Upper lobe of right lung (tissue), 1 donor: ENCODE data around the gene C2CD4C. TPM values are rescaled to one million over a fixed set of nuclear protein-coding genes. Genes with fewer than 3 reads are reported as not detected.
"Not testable (repeated sequence)": the region's sequence is repeated elsewhere in the genome, so short reads cannot be mapped to it uniquely, and the experiment has no call there.

Experiments used
- ATAC-seq: fragments of 200-7000 bp; cut with Tn5 transposase; one replicate; pipeline ENCODE4 v1.9.1; 2020; ENCODE audit warnings: mild to moderate bottlenecking, moderate library complexity
- DNase-seq: peaks from one replicate; pipeline ENCODE4 v3.0.0-alpha.2; 2020
- H3K27ac ChIP-seq: fragments of 200-600 bp; one replicate; pipeline ENCODE4 v1.8.0; 2022
- H3K27me3 ChIP-seq: fragments of 200-600 bp; one replicate; pipeline ENCODE4 v1.8.0; 2022; ENCODE audit warnings: mild to moderate bottlenecking
- H3K36me3 ChIP-seq: fragments of 200-600 bp; one replicate; pipeline ENCODE4 v1.8.0; 2022
- H3K4me1 ChIP-seq: fragments of 200-600 bp; one replicate; pipeline ENCODE4 v1.8.0; 2022
- H3K4me3 ChIP-seq: fragments of 200-600 bp; one replicate; pipeline ENCODE4 v1.8.0; 2022; ENCODE audit warnings: mild to moderate bottlenecking
- H3K9me3 ChIP-seq: fragments of 200-600 bp; one replicate; pipeline ENCODE4 v1.8.0; 2022
- intact Hi-C: fragments of 100-400 bp; cut with DNase I; formaldehyde crosslinking; loops from one replicate; pipeline ENCODE4 v1.11.0; 2022
- total RNA-seq: library from RNA; stranded (reverse); fragmentation: NEBNext Ultra II Directional; extraction: Animal tissue kit (Norgen Biotek cat#: 25700); gene quantifications from one replicate; pipeline ENCODE4 v1.2.1, GENCODE V29; 2021
- TF ChIP-seq, protein P1 (sequence below): fragments of 200-600 bp; IDR thresholded peaks from one replicate; pipeline ENCODE4 v1.8.0; 2022; ENCODE audit warnings: antibody characterized with exemption
- donor health status: DM: no; HTN: yes; CAD: no; lungs with severe emphysema.

C2CD4C gene
- total RNA-seq, 1 donor from 2014 or later, result 2.6 TPM

- TF ChIP-seq, protein P1, sequence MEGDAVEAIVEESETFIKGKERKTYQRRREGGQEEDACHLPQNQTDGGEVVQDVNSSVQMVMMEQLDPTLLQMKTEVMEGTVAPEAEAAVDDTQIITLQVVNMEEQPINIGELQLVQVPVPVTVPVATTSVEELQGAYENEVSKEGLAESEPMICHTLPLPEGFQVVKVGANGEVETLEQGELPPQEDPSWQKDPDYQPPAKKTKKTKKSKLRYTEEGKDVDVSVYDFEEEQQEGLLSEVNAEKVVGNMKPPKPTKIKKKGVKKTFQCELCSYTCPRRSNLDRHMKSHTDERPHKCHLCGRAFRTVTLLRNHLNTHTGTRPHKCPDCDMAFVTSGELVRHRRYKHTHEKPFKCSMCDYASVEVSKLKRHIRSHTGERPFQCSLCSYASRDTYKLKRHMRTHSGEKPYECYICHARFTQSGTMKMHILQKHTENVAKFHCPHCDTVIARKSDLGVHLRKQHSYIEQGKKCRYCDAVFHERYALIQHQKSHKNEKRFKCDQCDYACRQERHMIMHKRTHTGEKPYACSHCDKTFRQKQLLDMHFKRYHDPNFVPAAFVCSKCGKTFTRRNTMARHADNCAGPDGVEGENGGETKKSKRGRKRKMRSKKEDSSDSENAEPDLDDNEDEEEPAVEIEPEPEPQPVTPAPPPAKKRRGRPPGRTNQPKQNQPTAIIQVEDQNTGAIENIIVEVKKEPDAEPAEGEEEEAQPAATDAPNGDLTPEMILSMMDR, result no peak
- Histone ChIP-seq H3K9me3 (no peaks in the 10 kb centered on the region), H3K36me3 (no peaks in the 10 kb centered on the region), H3K4me3 (no peak overlapping the region), H3K4me1 (no peaks in the 10 kb centered on the region), H3K27me3 (peaks cover 5% of the 10 kb centered on the region), H3K27ac (no peak overlapping the region)
- intact Hi-C loops, result no loop called here
- ATAC-seq (no peak), DNase-seq (no peak)
These were observed 9.6 kb downstream of the C2CD4C start for GRCh38 chr19:399370-399769.

DNA sequence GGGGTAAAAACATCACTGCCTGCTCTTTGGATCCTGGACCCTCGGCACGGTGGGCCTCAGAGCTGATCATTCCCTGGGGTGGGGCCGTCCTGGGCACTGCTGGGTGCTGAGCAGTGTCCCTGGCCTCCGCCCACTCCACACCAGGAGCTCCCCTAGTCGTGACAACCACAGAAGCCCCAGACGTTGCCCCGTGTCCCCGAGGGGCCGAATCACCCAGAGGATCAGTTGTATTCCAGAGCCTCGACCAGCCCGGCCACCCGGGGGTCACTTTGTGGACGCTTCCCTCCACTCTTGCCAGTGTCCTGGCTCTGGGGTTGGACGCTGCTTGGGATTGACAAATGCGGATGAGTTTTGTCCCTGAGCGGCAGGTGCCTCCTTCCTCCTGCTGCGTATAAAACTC lies 10.2 kb downstream of the C2CD4C start:
- peak; percentile 51 for DNase-seq
- TF ChIP-seq, protein P1, result no peak
- Histone ChIP-seq H3K9me3 (no peaks in the 10 kb centered on the region), H3K27me3 (peaks cover 4% of the 10 kb centered on the region), H3K36me3 (no peaks in the 10 kb centered on the region), H3K4me1 (no peaks in the 10 kb centered on the region), H3K27ac (no peak overlapping the region), H3K4me3 (no peak overlapping the region)
- intact Hi-C loops, result no loop called here
- no peak for ATAC-seq

- intact Hi-C loops, result no loop called here
- DNase-seq, result peak; percentile 52
- TF ChIP-seq, protein P1, result no peak
These were observed 10.8 kb downstream of the C2CD4C start for GRCh38 chr19:397941-398706.

GRCh38 chr19:397321-397720 lies 11.6 kb downstream of the C2CD4C start:
- Histone ChIP-seq H3K4me3 (no peak overlapping the region), H3K36me3 (no peaks in the 10 kb centered on the region), H3K27ac (no peak overlapping the region), H3K27me3 (no peaks in the 10 kb centered on the region), H3K4me1 (no peaks in the 10 kb centered on the region), H3K9me3 (no peaks in the 10 kb centered on the region)
- no peak for ATAC-seq
- TF ChIP-seq, protein P1, result no peak
- DNase-seq, result peak; percentile 49
- intact Hi-C loops, result no loop called here

More at GRCh38 chr19:397941-398706, 10.8 kb downstream of the C2CD4C start:
- Histone ChIP-seq H3K36me3 (no peaks in the 10 kb centered on the region), H3K27ac (no peak overlapping the region), H3K4me3 (no peak overlapping the region), H3K4me1 (no peaks in the 10 kb centered on the region), H3K27me3 (no peaks in the 10 kb centered on the region), H3K9me3 (no peaks in the 10 kb centered on the region)
- peak; percentile 10 for ATAC-seq

- Histone ChIP-seq H3K9me3 (no peaks in the 10 kb centered on the region), H3K36me3 (no peaks in the 10 kb centered on the region), H3K27me3 (no peaks in the 10 kb centered on the region), H3K4me1 (no peaks in the 10 kb centered on the region), H3K4me3 (no peak overlapping the region), H3K27ac (no peak overlapping the region)
- TF ChIP-seq, protein P1, result no peak
- intact Hi-C loops, result no loop called here
- ATAC-seq (no peak), DNase-seq (no peak)
These were observed 13.5 kb downstream of the C2CD4C start for GRCh38 chr19:395467-395866.

DNA sequence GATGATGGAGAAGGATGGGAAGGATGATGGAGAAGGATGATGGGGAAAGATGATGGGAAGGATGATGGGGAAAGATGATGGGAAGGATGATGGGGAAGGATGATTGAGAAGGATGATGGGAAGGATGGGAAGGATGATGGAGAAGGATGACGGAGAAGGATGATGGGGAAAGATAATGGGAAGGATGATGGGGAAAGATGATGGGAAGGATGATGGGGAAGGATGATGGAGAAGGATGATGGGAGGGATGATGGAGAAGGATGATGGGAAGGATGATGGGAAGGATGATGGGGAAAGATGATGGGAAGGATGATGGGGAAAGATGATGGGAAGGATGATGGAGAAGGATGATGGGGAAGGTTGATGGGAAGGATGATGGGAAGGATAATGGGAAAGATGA lies 14.1 kb downstream of the C2CD4C start:
- H3K27me3 ChIP-seq, H3K4me1 ChIP-seq, H3K4me3 ChIP-seq, H3K9me3 ChIP-seq, H3K27ac ChIP-seq, intact Hi-C loops, H3K36me3 ChIP-seq, ATAC-seq, DNase-seq: not testable (repeated sequence)

DNA sequence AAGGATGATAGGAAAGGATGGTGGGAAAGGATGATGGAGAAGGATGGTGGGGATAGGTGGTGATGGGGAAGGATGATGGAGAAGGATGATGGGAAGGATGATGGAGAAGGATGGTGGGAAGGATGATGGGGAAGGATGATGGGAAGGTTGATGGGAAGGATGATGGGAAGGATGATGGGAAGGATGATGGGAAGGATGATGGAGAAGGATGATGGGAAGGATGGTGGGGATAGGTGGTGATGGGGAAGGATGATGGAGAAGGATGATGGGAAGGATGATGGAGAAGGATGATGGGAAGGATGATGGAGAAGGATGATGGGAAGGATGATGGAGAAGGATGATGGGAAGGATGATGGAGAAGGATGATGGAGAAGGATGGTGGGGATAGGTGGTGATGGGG lies 15.4 kb downstream of the C2CD4C start:
- ATAC-seq, H3K4me1 ChIP-seq, H3K4me3 ChIP-seq, H3K27me3 ChIP-seq, intact Hi-C loops, H3K27ac ChIP-seq, DNase-seq, H3K9me3 ChIP-seq, H3K36me3 ChIP-seq: not testable (repeated sequence)
